ENCODE data around the gene ZNF625. TPM values are rescaled to one million over a fixed set of nuclear protein-coding genes. Genes with fewer than 3 reads are reported as not detected.
A peak's percentile ranks its signal among the peaks of the same experiment; 100 is the strongest.

The ZNF625 gene
- total and polyA plus RNA-seq, 2 experiments from 2014 or later: 2.3 to 10.3 TPM

GRCh38 chr19:12187625-12188024 lies 31.1 kb upstream of the ZNF625 start:
- H3K27ac ChIP-seq: no peak overlapping the region
- H3K4me1 ChIP-seq (ENCODE audit: insufficient read depth): no peaks in the 10 kb centered on the region
- H3K36me3 ChIP-seq (replicated peaks; ENCODE audit: insufficient read depth, low read depth): peaks cover 28% of the 10 kb centered on the region
- peaks cover 7% of the 10 kb centered on the region for H3K79me2 ChIP-seq
- TF ChIP-seq EZH2 (IDR thresholded peaks at IDR 0.05; ENCODE audit: borderline replicate concordance) (no peak), CTCF (IDR thresholded peaks at IDR 0.05; ENCODE audit: poor library complexity) (no peak), EZH2phosphoT487 (IDR thresholded peaks at IDR 0.05; ENCODE audit: low read depth, severe bottlenecking, unreplicated experiment) (no peak)
- no peak overlapping the region for H3K4me3 ChIP-seq
- DNase-seq (ENCODE audit: low spot score): no peak
- no peak overlapping the region for H3K4me2 ChIP-seq
- WGBS (ENCODE audit: low lambda C conversion rate, missing lambda C conversion rate): 97% methylated on average over 6 of the region's 6 CpGs
- H3K9me2 ChIP-seq (replicated peaks; ENCODE audit: insufficient read depth): no peaks in the 10 kb centered on the region
- peaks cover 67% of the 10 kb centered on the region for H3K9me3 ChIP-seq (ENCODE audit: low read depth)
- H4K20me1 ChIP-seq (ENCODE audit: insufficient read depth, poor library complexity, severe bottlenecking): no peaks in the 10 kb centered on the region
- no peaks in the 10 kb centered on the region for H3K27me3 ChIP-seq
- no peak overlapping the region for H2AFZ ChIP-seq

GRCh38 chr19:12180377-12180776 lies 23.8 kb upstream of the ZNF625 start:
- Histone ChIP-seq H3K27ac (no peak overlapping the region), H3K79me2 (peaks cover 76% of the 10 kb centered on the region), H3K9me3 (ENCODE audit: low read depth) (peaks cover 29% of the 10 kb centered on the region), H2AFZ (no peak overlapping the region), H4K20me1 (ENCODE audit: insufficient read depth, poor library complexity, severe bottlenecking) (no peaks in the 10 kb centered on the region), H3K36me3 (replicated peaks; ENCODE audit: insufficient read depth, low read depth) (peaks cover 3% of the 10 kb centered on the region), H3K27me3 (no peaks in the 10 kb centered on the region), H3K4me2 (no peak overlapping the region), H3K4me1 (ENCODE audit: insufficient read depth) (no peaks in the 10 kb centered on the region), H3K9me2 (replicated peaks; ENCODE audit: insufficient read depth) (no peaks in the 10 kb centered on the region), H3K4me3 (no peak overlapping the region)
- no peak for DNase-seq (ENCODE audit: low spot score)
- 100% methylated on average over 3 of the region's 3 CpGs for WGBS (ENCODE audit: low lambda C conversion rate, missing lambda C conversion rate)
- TF ChIP-seq EZH2phosphoT487 (IDR thresholded peaks at IDR 0.05; ENCODE audit: low read depth, severe bottlenecking, unreplicated experiment) (no peak), CTCF (IDR thresholded peaks at IDR 0.05; ENCODE audit: poor library complexity) (no peak), EZH2 (IDR thresholded peaks at IDR 0.05; ENCODE audit: borderline replicate concordance) (no peak)

DNA sequence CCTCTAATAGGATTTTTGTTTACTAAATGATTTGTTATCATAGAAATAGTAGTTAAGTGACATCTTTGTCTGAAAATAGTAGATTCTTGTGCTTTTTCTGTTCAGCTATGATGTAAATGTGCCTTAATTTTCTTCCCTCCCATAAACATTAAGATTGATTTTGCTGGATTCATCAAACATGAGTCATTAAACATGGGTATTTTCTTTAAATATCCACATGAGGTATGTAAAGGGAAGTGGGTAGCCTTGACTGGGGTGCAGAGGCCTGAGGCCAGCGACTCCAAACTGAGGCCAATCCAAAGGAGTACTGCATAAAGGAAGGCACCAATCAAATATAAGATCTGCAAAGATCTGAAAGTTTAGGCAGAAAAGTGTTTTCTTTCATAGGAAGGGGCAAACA lies 10.1 kb upstream of the ZNF625 start:
- Histone ChIP-seq H3K9me3 (ENCODE audit: low read depth) (no peaks in the 10 kb centered on the region), H3K27ac (no peak overlapping the region), H4K20me1 (ENCODE audit: insufficient read depth, poor library complexity, severe bottlenecking) (no peaks in the 10 kb centered on the region), H3K36me3 (replicated peaks; ENCODE audit: insufficient read depth, low read depth) (no peaks in the 10 kb centered on the region), H3K9me2 (replicated peaks; ENCODE audit: insufficient read depth) (no peaks in the 10 kb centered on the region), H3K4me2 (no peak overlapping the region), H2AFZ (no peak overlapping the region), H3K4me1 (ENCODE audit: insufficient read depth) (peaks cover 10% of the 10 kb centered on the region), H3K4me3 (no peak overlapping the region), H3K27me3 (no peaks in the 10 kb centered on the region), H3K79me2 (peaks cover 81% of the 10 kb centered on the region)
- no peak for DNase-seq (ENCODE audit: low spot score)
- 96% methylated on average over 1 of the region's 1 CpG for WGBS (ENCODE audit: low lambda C conversion rate, missing lambda C conversion rate)
- TF ChIP-seq EZH2phosphoT487 (IDR thresholded peaks at IDR 0.05; ENCODE audit: low read depth, severe bottlenecking, unreplicated experiment) (no peak), EZH2 (IDR thresholded peaks at IDR 0.05; ENCODE audit: borderline replicate concordance) (no peak), CTCF (IDR thresholded peaks at IDR 0.05; ENCODE audit: poor library complexity) (no peak)

- H3K79me2 ChIP-seq: peaks cover 55% of the 10 kb centered on the region
- H3K27ac ChIP-seq: peak overlapping the region; percentile 93
- H3K9me3 ChIP-seq (ENCODE audit: low read depth): no peaks in the 10 kb centered on the region
- H3K9me2 ChIP-seq (replicated peaks; ENCODE audit: insufficient read depth): no peaks in the 10 kb centered on the region
- peak; percentile 19 for DNase-seq (ENCODE audit: low spot score)
- no peaks in the 10 kb centered on the region for H3K27me3 ChIP-seq
- H3K36me3 ChIP-seq (replicated peaks; ENCODE audit: insufficient read depth, low read depth): no peaks in the 10 kb centered on the region
- peak overlapping the region; percentile 84 for H3K4me3 ChIP-seq
- H3K4me1 ChIP-seq (ENCODE audit: insufficient read depth): peaks cover 10% of the 10 kb centered on the region
- H2AFZ ChIP-seq: peak overlapping the region; percentile 41
- peak overlapping the region; percentile 90 for H3K4me2 ChIP-seq
- no peak for TF ChIP-seq CTCF (IDR thresholded peaks at IDR 0.05; ENCODE audit: poor library complexity)
- no peak for TF ChIP-seq EZH2phosphoT487 (IDR thresholded peaks at IDR 0.05; ENCODE audit: low read depth, severe bottlenecking, unreplicated experiment)
- TF ChIP-seq EZH2 (IDR thresholded peaks at IDR 0.05; ENCODE audit: borderline replicate concordance): no peak
- WGBS (ENCODE audit: low lambda C conversion rate, missing lambda C conversion rate): 12% methylated on average over 2 of the region's 2 CpGs
- no peaks in the 10 kb centered on the region for H4K20me1 ChIP-seq (ENCODE audit: insufficient read depth, poor library complexity, severe bottlenecking)
Measured at GRCh38 chr19:12163826-12164225, 7.3 kb upstream of the ZNF625 start.

All from hepatocyte (in vitro differentiated cells).